K562 (cell line): ENCODE measurements around the gene ADORA2B.

Source experiments
- CTCF ChIP-seq, 3 experiments: IDR thresholded peaks in 2 of 3; conservative IDR thresholded peaks in 1 of 3; 2 replicates each; pipeline ENCODE4 v1.5.1; 2011 to 2012; ENCODE audit warnings: low read length in 3 of 3, mild to moderate bottlenecking in 3 of 3, control low read depth in 2 of 3, improper control_type of control experiment in 1 of 3, inconsistent platforms in 1 of 3, low read depth in 1 of 3, mixed read lengths in 1 of 3, moderate library complexity in 1 of 3; ENCODE audit not compliant: insufficient read depth in 2 of 3
- HBP1 ChIP-seq: fragments of 450-650 bp; formaldehyde crosslinking; IDR thresholded peaks from 2 replicates; pipeline ENCODE4 v1.4.0; 2022; ENCODE audit warnings: missing genetic modification characterization
- JUN ChIP-seq, 2 experiments: sonication (generic) in 1 of 2; formaldehyde crosslinking in 1 of 2; IDR thresholded peaks; 2 replicates each; pipeline versions ENCODE4 v1.6.1 to v1.8.0; 2012 to 2022; ENCODE audit warnings: borderline replicate concordance in 2 of 2, mild to moderate bottlenecking in 2 of 2, improper control_type of control experiment in 1 of 2, low read depth in 1 of 2, low read length in 1 of 2, missing genetic modification reagents in 1 of 2
- ZNF311 ChIP-seq: fragments of 250-450 bp; sonication (Bioruptor Pico); IDR thresholded peaks from 2 replicates; pipeline ENCODE4 v1.4.0; 2020; ENCODE audit warnings: mild to moderate bottlenecking, moderate library complexity

GRCh38 chr17:15977894-15978293, 33.0 kb downstream of the ADORA2B start:
- TF ChIP-seq CTCF (IDR thresholded peaks at IDR 0.05 in 2 of 3, conservative IDR thresholded peaks at IDR 0.05 in 1 of 3; ENCODE audit: insufficient read depth in 2 of 3, low read depth in 1 of 3, low read length in 3 of 3) (0 out of 6 replicates have a peak, but pooled peaks of 1 of the 3 experiments have one; percentile 0), JUN (IDR thresholded peaks at IDR 0.05; ENCODE audit: borderline replicate concordance, low read depth, low read length) (no peak), JUN (CRISPR knock-in tag; IDR thresholded peaks at IDR 0.05; ENCODE audit: borderline replicate concordance) (no peak), ZNF311 (CRISPR knock-in tag) (no peak), HBP1 (CRISPR knock-in tag) (no peak)
